ENCODE data around the gene ZMIZ1.

The ZMIZ1 gene

DNA sequence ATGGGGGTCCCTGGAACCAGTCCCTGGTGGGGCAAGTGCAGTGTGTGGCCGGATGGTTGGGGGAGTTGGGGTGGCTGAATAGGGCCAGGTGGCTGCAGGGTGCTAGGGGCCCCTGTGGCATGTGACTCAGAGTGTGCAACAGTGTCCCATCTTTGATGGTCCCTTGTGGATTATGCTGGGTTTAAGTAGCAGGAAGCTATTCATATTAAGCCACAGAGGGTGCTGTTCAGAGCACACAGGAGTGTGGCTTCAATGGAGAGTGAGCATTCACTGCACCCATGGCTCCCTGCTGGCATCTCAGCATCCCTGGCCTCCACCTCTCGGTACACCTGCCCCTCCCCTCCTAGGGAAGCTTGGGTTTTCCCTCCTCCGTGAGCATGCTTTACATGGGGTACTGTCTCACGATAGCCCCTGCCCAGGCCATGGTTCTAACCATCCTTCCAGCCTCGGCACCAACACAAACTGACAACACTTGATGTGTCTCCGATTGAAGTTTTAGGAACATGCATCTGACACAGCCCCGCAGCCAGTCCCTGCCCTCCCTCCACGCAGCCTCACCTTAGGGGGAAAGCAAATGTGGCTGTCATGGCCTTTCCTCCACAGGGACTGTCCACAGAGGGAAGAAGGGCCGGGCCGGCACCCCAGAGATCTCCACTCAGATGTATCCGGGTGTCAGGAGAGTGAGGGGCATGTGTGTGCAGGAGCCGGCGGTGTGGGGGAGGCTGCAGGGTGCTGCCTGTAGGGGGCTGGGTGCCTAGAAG, 248.1 kb downstream of the ZMIZ1 start:
- DNase-seq (ENCODE audit: low spot score in 2 of 2), result no peak
- H3K27me3 Mint-ChIP-seq, result no peaks in the 10 kb centered on the region
- no peaks in the 10 kb centered on the region for H3K9me3 Mint-ChIP-seq
- peaks cover 50% of the 10 kb centered on the region for H3K4me1 Mint-ChIP-seq
- peak; percentile 40 for ATAC-seq (replicated peaks; ENCODE audit: extremely low read depth, poor library complexity, severe bottlenecking)
- H3K4me3 Mint-ChIP-seq, result peak overlapping the region; percentile 70
- H3K36me3 Mint-ChIP-seq (ENCODE audit: insufficient read depth), result peaks cover 28% of the 10 kb centered on the region
- peak overlapping the region; percentile 89 for H3K27ac Mint-ChIP-seq (ENCODE audit: low read depth)

DNA sequence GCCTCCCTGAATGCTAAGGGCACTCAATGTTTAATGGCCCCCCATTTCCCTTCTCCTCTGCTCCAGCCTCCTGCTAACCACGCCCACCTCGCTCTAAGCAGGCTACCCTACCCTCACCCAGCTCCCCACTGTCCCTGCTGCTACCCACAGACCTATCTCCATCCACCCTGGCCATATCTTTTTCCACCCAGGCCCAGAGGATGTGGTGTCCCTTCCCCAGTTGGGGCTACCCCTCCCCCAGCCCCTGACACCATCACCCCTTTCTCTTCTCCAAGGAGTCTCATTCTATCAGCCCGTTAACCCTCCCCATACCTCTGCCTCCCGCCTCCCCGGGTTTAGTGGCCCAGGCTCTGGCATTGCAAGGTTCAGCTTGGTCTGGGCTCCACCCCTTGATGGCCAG, 249.6 kb downstream of the ZMIZ1 start:
- Mint-ChIP-seq H3K9me3 (no peaks in the 10 kb centered on the region), H3K4me1 (peaks cover 60% of the 10 kb centered on the region), H3K36me3 (ENCODE audit: insufficient read depth) (peaks cover 28% of the 10 kb centered on the region), H3K27me3 (no peaks in the 10 kb centered on the region), H3K4me3 (peak overlapping the region; percentile 70), H3K27ac (ENCODE audit: low read depth) (peak overlapping the region; percentile 89)
- no peak for DNase-seq (ENCODE audit: low spot score in 2 of 2)
- ATAC-seq (replicated peaks; ENCODE audit: extremely low read depth, poor library complexity, severe bottlenecking), result no peak

DNA sequence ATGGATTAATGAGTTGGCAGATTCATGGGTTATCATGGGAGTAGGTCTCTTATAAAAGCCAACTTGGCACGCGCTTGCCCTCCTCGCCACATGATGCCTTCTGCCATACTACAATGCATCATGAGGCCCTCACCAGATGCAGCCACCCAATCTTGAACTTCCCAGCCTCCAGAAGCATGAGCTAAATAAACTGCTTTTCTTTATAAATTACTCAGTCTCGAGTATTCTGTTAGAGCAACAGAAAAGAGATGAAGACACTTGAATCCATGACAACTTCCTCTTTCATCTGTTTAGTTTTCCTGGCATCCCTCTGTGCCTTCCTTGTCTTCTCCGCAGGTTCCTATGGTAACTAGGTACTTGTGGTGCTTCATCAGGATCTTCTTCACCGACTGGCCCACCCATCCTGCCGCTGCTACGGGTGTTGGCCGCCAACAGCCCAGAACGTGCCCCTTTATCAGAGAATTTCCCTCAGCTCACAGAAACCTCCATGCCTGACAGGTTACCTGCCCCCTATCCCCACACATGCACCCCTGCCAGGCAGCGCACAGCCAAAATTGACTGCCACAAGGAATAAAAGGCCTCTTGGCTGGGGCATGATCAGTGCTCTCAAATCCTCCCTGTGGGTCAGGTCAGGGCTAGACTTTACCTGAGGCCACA, 250.5 kb downstream of the ZMIZ1 start:
- Mint-ChIP-seq H3K27ac (ENCODE audit: low read depth) (peak overlapping the region; percentile 89), H3K36me3 (ENCODE audit: insufficient read depth) (peaks cover 26% of the 10 kb centered on the region), H3K27me3 (no peaks in the 10 kb centered on the region), H3K4me1 (peaks cover 65% of the 10 kb centered on the region), H3K4me3 (peak overlapping the region; percentile 70), H3K9me3 (no peaks in the 10 kb centered on the region)
- no peak for ATAC-seq (replicated peaks; ENCODE audit: extremely low read depth, poor library complexity, severe bottlenecking)
- DNase-seq (ENCODE audit: low spot score in 2 of 2), result no peak

DNA sequence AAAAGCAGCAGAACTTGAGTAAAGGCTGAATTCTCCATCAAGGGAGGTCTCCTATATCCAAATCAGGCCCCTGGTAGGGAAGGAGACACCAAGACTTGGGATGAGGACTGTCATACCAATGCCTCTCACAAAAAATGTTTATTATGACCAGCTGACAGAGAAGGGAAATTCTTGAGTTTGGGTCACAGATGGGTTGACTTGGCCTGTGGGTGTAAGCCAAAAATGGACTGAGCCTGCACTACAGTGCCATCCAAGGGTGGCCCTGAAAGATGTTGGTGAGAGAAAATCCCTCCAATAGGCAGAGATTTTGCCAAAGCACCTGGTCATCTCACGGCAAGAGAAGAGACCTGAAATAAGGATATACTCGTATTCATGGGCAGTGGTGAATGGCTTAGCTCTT, 251.6 kb downstream of the ZMIZ1 start:
- Mint-ChIP-seq H3K27ac (ENCODE audit: low read depth) (peak overlapping the region; percentile 89), H3K36me3 (ENCODE audit: insufficient read depth) (peaks cover 26% of the 10 kb centered on the region), H3K4me3 (peak overlapping the region; percentile 70), H3K9me3 (no peaks in the 10 kb centered on the region), H3K4me1 (peaks cover 65% of the 10 kb centered on the region), H3K27me3 (no peaks in the 10 kb centered on the region)
- DNase-seq (ENCODE audit: low spot score in 2 of 2) (no peak), ATAC-seq (replicated peaks; ENCODE audit: extremely low read depth, poor library complexity, severe bottlenecking) (no peak)

DNA sequence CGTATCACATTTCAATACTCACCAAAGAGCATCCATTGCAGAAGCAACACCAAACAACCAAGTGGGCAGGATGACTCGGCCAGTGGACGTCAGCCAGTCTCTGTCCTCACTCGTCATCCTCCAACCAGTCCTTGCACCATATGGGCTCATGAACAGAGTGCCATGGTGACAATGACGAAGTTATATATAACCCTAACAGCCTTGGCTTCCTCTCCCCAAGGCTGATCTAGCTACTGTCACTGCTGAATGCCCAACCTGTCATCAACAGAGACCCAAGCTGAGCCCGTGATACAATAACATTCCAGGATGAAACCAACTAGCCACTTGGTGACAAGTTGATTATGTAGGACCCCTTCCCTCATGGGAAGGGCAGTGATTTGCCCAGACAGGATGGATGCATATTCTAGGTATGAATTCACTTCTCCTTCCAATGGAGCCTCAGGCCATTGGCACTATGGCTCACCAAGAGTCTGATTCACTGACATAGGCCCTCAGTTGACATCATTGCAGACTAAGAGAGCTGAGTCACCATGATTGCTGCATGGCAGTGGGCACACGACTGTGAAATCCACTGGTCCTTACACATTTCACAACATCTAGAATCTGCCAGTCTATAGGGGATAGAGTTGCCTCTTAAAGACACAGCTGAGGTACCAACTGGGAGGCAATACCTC, 252.2 kb downstream of the ZMIZ1 start:
- Mint-ChIP-seq H3K4me1 (peaks cover 59% of the 10 kb centered on the region), H3K4me3 (no peak overlapping the region), H3K36me3 (ENCODE audit: insufficient read depth) (peaks cover 26% of the 10 kb centered on the region), H3K9me3 (no peaks in the 10 kb centered on the region), H3K27ac (ENCODE audit: low read depth) (no peak overlapping the region), H3K27me3 (no peaks in the 10 kb centered on the region)
- no peak for ATAC-seq (replicated peaks; ENCODE audit: extremely low read depth, poor library complexity, severe bottlenecking)
- DNase-seq (ENCODE audit: low spot score in 2 of 2), result no peak

DNA sequence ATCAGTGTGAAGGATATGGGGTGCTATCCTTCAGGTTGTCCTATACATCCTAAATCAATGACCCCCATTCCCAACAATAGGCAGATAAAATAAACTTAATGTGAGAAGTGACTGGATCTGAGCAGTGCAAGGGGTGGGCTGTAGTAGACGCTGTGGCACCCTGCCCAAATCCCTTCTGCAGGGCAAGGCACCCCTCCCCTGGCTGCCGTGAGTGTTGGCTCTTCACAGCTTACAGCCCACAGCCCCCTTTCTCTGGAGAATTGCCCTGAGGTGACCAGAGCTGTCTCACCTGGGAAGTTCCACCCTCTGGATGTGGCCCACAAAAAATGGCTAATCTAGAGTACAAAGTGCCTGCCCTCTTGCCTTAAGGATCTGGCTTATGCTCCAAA, 252.7 kb downstream of the ZMIZ1 start:
- ATAC-seq (replicated peaks; ENCODE audit: extremely low read depth, poor library complexity, severe bottlenecking), result no peak
- Mint-ChIP-seq H3K4me3 (no peak overlapping the region), H3K4me1 (peaks cover 56% of the 10 kb centered on the region), H3K27ac (ENCODE audit: low read depth) (no peak overlapping the region), H3K27me3 (no peaks in the 10 kb centered on the region), H3K36me3 (ENCODE audit: insufficient read depth) (peaks cover 23% of the 10 kb centered on the region), H3K9me3 (no peaks in the 10 kb centered on the region)
- DNase-seq (ENCODE audit: low spot score in 2 of 2), result no peak

DNA sequence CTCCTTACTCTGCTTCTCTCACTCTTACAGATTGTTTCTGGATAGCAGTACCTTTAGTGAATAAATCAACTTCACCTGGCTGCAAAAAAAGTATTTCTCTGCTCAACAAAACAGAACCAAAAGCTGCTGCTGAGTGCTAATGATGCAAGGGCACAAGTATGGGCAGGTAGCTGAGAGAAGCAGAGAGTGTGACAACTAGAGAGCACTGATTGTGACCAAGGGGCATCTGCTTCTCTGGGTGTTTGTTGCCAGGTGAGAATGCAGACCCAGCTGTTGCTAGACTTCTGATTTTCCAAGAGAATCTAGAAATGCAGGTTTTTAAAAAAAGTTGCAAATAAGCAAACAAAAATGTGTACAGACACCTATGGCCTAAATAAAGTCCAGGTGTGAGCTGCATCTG, 253.2 kb downstream of the ZMIZ1 start:
- peaks cover 52% of the 10 kb centered on the region for H3K4me1 Mint-ChIP-seq
- H3K27ac Mint-ChIP-seq (ENCODE audit: low read depth), result no peak overlapping the region
- ATAC-seq (replicated peaks; ENCODE audit: extremely low read depth, poor library complexity, severe bottlenecking) (no peak), DNase-seq (ENCODE audit: low spot score in 2 of 2) (no peak)
- H3K4me3 Mint-ChIP-seq, result no peak overlapping the region
- H3K27me3 Mint-ChIP-seq, result no peaks in the 10 kb centered on the region
- no peaks in the 10 kb centered on the region for H3K9me3 Mint-ChIP-seq
- H3K36me3 Mint-ChIP-seq (ENCODE audit: insufficient read depth), result peaks cover 19% of the 10 kb centered on the region

DNA sequence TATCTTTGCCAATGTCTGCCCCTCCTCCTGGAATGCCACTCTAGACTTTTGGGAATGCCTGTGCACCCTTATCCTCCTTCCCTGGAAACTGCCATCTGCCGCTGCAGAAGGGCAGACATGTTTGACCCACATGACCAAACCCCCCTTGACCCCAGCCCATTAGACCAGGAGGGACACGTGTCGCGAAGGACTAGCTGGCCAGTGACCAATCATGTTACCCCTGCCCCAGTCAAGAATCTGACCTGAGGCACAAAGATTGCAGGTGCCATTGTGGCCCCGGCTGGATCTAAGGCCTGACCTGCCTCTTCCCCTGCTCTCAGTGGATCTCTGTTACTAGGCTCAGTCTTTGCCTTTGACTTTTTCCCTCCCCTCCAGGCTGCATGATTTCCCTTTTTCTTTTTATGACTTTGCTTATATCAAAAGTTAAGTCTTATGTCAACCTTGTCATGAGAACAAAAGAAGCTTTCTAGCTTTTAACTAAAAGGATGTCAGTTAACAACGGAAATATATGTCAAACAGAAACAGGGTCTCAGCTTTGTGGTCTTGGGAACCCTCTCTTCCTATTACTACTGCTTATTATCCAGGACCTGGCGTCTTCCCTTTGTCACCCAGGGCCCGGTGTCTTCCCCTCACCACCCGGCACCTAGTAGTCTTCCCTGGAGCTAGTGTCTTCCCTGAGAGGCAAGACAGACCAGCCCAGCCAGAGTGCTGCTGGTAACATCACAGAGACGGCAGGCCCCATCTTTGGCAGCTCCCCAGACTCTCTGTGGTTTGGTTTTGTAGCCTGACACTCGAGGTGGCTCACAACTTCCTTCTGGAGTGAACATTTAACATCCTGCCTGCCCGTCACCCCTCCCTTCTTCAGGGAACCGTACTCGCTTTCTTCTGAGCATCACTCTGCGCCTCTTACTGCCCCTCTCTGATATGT, 254.1 kb downstream of the ZMIZ1 start:
- H3K36me3 Mint-ChIP-seq (ENCODE audit: insufficient read depth), result peaks cover 10% of the 10 kb centered on the region
- DNase-seq (ENCODE audit: low spot score in 2 of 2) (peak; percentile 71 to 85), ATAC-seq (replicated peaks; ENCODE audit: extremely low read depth, poor library complexity, severe bottlenecking) (peak; percentile 98)
- H3K9me3 Mint-ChIP-seq, result no peaks in the 10 kb centered on the region
- H3K27me3 Mint-ChIP-seq, result no peaks in the 10 kb centered on the region
- H3K4me1 Mint-ChIP-seq, result peaks cover 42% of the 10 kb centered on the region
- H3K27ac Mint-ChIP-seq (ENCODE audit: low read depth), result peak overlapping the region; percentile 96
- peak overlapping the region; percentile 69 for H3K4me3 Mint-ChIP-seq

DNA sequence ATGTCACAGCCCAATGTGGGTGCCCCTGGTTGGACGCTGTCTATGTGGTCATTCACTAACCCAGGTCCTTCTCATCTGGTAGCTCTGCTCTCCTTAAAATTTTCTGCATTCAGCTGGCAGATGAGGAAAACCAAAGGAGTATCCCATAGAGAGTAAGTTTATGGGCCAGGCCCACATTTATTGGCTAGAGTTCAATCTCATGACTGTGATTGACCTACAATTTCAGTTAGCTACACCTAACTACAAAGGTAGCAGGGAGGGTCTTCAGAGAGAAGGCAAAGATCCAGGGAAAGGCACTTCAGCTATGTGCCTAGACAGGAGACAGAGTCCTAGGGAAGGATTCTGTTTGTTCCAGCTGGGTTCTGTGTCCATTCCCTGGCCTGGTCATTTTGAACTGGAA, 254.8 kb downstream of the ZMIZ1 start:
- ATAC-seq (replicated peaks; ENCODE audit: extremely low read depth, poor library complexity, severe bottlenecking) (no peak), DNase-seq (ENCODE audit: low spot score in 2 of 2) (no peak)
- H3K4me3 Mint-ChIP-seq, result peak overlapping the region; percentile 69
- peaks cover 35% of the 10 kb centered on the region for H3K4me1 Mint-ChIP-seq
- peaks cover 4% of the 10 kb centered on the region for H3K36me3 Mint-ChIP-seq (ENCODE audit: insufficient read depth)
- peak overlapping the region; percentile 96 for H3K27ac Mint-ChIP-seq (ENCODE audit: low read depth)
- H3K9me3 Mint-ChIP-seq, result no peaks in the 10 kb centered on the region
- H3K27me3 Mint-ChIP-seq, result no peaks in the 10 kb centered on the region

DNA sequence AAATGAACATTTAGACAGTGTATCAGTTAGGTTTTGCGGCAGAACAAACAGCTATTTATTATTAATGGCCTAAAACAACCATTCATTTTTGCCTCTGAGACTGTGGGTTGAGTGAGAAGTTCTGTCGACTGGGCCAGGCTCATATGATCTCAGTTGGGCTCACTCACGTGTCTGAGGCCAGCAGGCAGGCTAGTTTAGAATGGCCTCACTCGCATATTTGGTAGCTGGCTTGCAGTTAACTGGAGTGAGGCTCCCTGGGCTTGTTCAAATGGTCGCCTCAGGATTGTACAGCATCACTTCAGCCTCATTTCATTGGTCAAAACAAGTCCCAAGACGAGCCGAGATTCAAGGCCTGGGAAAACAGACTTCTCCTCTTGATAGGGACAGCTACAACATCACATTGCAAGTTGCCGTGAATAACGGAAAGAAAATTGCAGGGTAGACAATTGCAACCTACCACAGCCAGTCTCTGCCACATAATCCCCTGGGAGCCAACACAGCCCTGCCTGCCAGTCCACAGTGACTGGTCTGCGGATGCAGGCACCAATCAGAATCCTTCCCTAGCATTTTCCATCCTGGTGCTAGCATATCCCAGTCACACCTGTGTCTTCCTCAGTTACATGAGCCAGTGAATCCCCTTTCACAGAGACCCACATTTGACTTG, 255.4 kb downstream of the ZMIZ1 start:
- peaks cover 4% of the 10 kb centered on the region for H3K36me3 Mint-ChIP-seq (ENCODE audit: insufficient read depth)

DNA sequence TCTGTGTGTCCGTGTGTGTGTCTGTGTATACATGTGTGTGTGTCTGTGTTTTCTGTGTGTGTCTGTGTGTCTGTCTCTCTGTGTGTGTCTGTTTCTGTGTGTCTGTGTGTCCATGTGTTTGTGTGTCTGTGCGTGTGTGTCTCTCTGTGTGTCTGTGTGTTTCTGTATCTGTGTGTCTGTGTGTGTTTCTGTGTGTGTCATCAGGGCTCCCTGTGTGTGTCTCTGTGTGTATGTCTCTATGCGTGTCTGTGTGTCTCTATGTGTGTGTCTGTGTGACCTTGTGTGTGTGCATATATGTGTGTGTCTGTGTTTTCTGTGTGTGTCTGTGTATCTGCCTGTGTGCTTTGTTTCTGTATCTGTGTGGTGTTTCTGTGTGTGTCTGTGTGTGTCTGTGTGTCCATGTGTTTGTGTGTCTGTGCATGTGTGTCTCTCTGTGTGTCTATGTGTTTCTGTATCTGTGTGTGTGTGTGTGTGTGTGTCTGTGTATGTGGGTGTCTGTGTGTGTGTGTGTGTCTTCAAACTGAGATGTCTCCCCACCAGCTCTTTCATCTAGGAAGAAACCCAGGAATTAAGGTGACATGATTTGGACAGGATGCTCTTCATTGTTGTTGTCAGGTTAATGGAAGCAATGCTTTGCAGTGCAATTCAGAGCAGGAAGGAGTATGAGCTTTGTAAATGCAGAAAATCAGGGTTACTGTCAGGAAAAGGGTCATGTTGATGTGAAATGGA, 257.8 kb downstream of the ZMIZ1 start:
- H3K4me3 Mint-ChIP-seq, result no peak overlapping the region
- H3K4me1 Mint-ChIP-seq, result peaks cover 16% of the 10 kb centered on the region
- no peaks in the 10 kb centered on the region for H3K9me3 Mint-ChIP-seq
- ATAC-seq (replicated peaks; ENCODE audit: extremely low read depth, poor library complexity, severe bottlenecking) (no peak), DNase-seq (ENCODE audit: low spot score in 2 of 2) (no peak)
- peaks cover 4% of the 10 kb centered on the region for H3K36me3 Mint-ChIP-seq (ENCODE audit: insufficient read depth)
- H3K27me3 Mint-ChIP-seq, result no peaks in the 10 kb centered on the region
- no peak overlapping the region for H3K27ac Mint-ChIP-seq (ENCODE audit: low read depth)

More for the DNA sequence above, 255.4 kb downstream of the ZMIZ1 start:
- no peaks in the 10 kb centered on the region for H3K9me3 Mint-ChIP-seq
- H3K4me1 Mint-ChIP-seq, result peaks cover 30% of the 10 kb centered on the region
- DNase-seq (ENCODE audit: low spot score in 2 of 2) (no peak), ATAC-seq (replicated peaks; ENCODE audit: extremely low read depth, poor library complexity, severe bottlenecking) (no peak)
- H3K27me3 Mint-ChIP-seq, result no peaks in the 10 kb centered on the region
- H3K4me3 Mint-ChIP-seq, result no peak overlapping the region
- H3K27ac Mint-ChIP-seq (ENCODE audit: low read depth), result no peak overlapping the region
